ENCODE results near the gene TOX2.

The TOX2 gene

DNA sequence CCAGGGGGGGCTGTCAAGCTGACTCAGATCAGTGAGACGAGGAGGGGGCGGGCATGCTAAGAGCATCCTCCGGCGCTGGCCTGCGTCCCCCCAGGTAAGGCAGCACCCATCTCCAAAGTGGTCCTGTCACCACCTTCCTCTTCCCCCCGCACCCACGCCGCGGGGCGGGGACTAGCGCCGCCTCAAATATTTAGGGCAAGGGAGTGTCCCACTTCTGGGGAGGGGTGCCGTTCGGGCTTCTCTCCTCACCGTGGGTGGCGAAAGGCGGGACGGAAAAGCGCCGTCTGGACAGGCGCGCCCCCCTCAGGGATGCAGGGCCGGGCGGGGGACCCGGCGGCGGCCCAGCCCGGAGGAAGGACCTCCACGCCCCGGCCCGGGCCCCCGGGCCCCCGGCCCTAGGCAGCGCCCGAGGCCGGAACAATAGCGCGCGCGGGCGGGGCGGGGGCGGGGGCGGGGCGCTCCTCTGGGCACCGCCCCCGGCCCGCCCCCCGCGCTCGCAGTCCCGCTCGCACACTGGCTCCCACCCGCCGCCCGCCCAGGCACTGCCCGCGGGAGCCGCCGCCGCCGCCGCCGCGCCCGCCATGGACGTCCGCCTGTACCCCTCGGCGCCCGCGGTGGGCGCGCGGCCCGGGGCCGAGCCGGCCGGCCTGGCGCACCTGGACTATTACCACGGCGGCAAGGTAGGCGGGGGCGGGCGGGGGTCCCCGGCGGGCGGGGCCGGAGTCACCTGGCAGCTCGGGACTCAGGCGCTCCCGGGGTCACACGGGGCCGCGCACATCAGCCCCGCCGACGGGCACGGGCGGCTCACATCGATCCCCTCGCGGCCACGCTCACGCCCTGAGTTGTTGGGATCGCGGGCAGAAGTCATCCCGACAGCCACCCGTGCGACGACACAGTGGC, at the start of gene TOX2:
TOX2 (plus strand) TSS at position 542 of the 900 bp plus-strand sequence; CDS start at position 582, 40 bp downstream.
- Histone ChIP-seq H3K27me3 (ENCODE audit: low read depth, low read length) (peaks cover 18% of the 10 kb centered on the region), H3K4me1 (ENCODE audit: control insufficient read depth in 1 of 2, insufficient read depth in 2 of 2, low read length in 2 of 2) (peaks cover 0 to 19% of the 10 kb centered on the region in 2 donors), H3K9me3 (ENCODE audit: control insufficient read depth in 1 of 2, low read length in 2 of 2) (peaks cover 10 to 28% of the 10 kb centered on the region in 2 donors), H3K27ac (ENCODE audit: low read length) (no peak within 1 kb of the TSS), H3K4me3 (ENCODE audit: low read depth in 1 of 2, low read length in 2 of 2) (peak within 1 kb of the TSS; percentile 39 to 53), H3K36me3 (ENCODE audit: control insufficient read depth in 1 of 2, insufficient read depth in 2 of 2, low read length in 2 of 2) (no peaks in the 10 kb centered on the region)

DNA sequence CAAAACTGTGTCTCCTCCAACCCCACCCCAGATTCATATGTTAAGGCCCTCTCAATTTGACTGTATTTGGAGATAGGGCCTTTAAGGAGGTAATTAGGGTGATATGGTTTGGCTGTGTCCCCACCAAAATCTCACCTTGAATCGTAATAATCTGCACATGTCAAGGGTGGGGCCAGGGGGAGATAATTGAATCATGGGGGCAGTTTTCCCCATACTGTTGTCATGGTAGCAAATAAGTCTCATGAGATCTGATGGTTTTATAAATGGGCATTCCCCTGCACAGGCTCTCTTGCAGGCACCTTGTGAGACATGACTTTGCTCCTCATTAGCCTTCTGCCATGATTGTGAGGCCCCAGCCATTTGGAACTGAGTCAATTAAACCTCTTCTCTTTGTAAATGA, 46.6 kb upstream of the TOX2 start:
- Histone ChIP-seq H3K27me3 (ENCODE audit: low read depth, low read length) (no peaks in the 10 kb centered on the region), H3K4me3 (ENCODE audit: low read depth in 1 of 2, low read length in 2 of 2) (no peak overlapping the region), H3K4me1 (ENCODE audit: control insufficient read depth in 1 of 2, insufficient read depth in 2 of 2, low read length in 2 of 2) (no peaks in the 10 kb centered on the region), H3K27ac (ENCODE audit: low read length) (no peak overlapping the region), H3K9me3 (ENCODE audit: control insufficient read depth in 1 of 2, low read length in 2 of 2) (no peaks in the 10 kb centered on the region), H3K36me3 (ENCODE audit: control insufficient read depth in 1 of 2, insufficient read depth in 2 of 2, low read length in 2 of 2) (no peaks in the 10 kb centered on the region)

DNA sequence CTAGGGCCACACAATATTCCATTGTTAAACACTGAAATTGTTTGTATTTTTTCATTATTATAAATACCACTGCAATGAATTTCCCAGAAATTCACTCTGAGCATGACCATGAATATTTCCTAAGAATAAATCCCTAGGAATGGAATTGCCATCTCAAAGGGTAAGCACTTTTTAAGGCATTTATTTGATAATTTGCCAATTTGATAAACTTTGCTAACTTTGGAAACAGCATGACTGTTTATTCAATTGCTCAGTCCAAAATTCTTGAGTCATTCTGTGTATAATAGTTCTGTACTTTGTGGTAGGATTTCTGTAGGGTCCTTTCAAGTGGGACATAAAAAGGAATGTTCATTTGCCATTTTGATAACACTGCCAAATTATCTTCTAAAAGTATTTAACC, 44.2 kb upstream of the TOX2 start:
- H3K9me3 ChIP-seq (ENCODE audit: control insufficient read depth in 1 of 2, low read length in 2 of 2): no peaks in the 10 kb centered on the region
- H3K4me1 ChIP-seq (ENCODE audit: control insufficient read depth in 1 of 2, insufficient read depth in 2 of 2, low read length in 2 of 2): no peaks in the 10 kb centered on the region
- H3K36me3 ChIP-seq (ENCODE audit: control insufficient read depth in 1 of 2, insufficient read depth in 2 of 2, low read length in 2 of 2): no peaks in the 10 kb centered on the region
- H3K4me3 ChIP-seq (ENCODE audit: low read depth in 1 of 2, low read length in 2 of 2): no peak overlapping the region
- no peak overlapping the region for H3K27ac ChIP-seq (ENCODE audit: low read length)
- no peaks in the 10 kb centered on the region for H3K27me3 ChIP-seq (ENCODE audit: low read depth, low read length)

- Histone ChIP-seq H3K4me1 (ENCODE audit: control insufficient read depth in 1 of 2, insufficient read depth in 2 of 2, low read length in 2 of 2) (no peaks in the 10 kb centered on the region), H3K27ac (ENCODE audit: low read length) (no peak overlapping the region), H3K36me3 (ENCODE audit: control insufficient read depth in 1 of 2, insufficient read depth in 2 of 2, low read length in 2 of 2) (no peaks in the 10 kb centered on the region), H3K9me3 (ENCODE audit: control insufficient read depth in 1 of 2, low read length in 2 of 2) (no peaks in the 10 kb centered on the region), H3K4me3 (ENCODE audit: low read depth in 1 of 2, low read length in 2 of 2) (no peak overlapping the region), H3K27me3 (ENCODE audit: low read depth, low read length) (no peaks in the 10 kb centered on the region)
Observed at GRCh38 chr20:43878776-43879175, 35.9 kb upstream of the TOX2 start.

GRCh38 chr20:43893930-43894329, 20.7 kb upstream of the TOX2 start:
- Histone ChIP-seq H3K4me1 (ENCODE audit: control insufficient read depth in 1 of 2, insufficient read depth in 2 of 2, low read length in 2 of 2) (no peaks in the 10 kb centered on the region), H3K9me3 (ENCODE audit: control insufficient read depth in 1 of 2, low read length in 2 of 2) (peaks cover 4 to 10% of the 10 kb centered on the region in 2 donors), H3K27ac (ENCODE audit: low read length) (no peak overlapping the region), H3K4me3 (ENCODE audit: low read depth in 1 of 2, low read length in 2 of 2) (no peak overlapping the region), H3K36me3 (ENCODE audit: control insufficient read depth in 1 of 2, insufficient read depth in 2 of 2, low read length in 2 of 2) (no peaks in the 10 kb centered on the region), H3K27me3 (ENCODE audit: low read depth, low read length) (no peaks in the 10 kb centered on the region)

GRCh38 chr20:43894491-43894890, 20.2 kb upstream of the TOX2 start:
- H3K36me3 ChIP-seq (ENCODE audit: control insufficient read depth in 1 of 2, insufficient read depth in 2 of 2, low read length in 2 of 2): no peaks in the 10 kb centered on the region
- H3K4me1 ChIP-seq (ENCODE audit: control insufficient read depth in 1 of 2, insufficient read depth in 2 of 2, low read length in 2 of 2): no peaks in the 10 kb centered on the region
- no peak overlapping the region for H3K27ac ChIP-seq (ENCODE audit: low read length)
- no peak overlapping the region for H3K4me3 ChIP-seq (ENCODE audit: low read depth in 1 of 2, low read length in 2 of 2)
- H3K27me3 ChIP-seq (ENCODE audit: low read depth, low read length): no peaks in the 10 kb centered on the region
- peaks cover 4 to 10% of the 10 kb centered on the region in 2 donors for H3K9me3 ChIP-seq (ENCODE audit: control insufficient read depth in 1 of 2, low read length in 2 of 2)

DNA sequence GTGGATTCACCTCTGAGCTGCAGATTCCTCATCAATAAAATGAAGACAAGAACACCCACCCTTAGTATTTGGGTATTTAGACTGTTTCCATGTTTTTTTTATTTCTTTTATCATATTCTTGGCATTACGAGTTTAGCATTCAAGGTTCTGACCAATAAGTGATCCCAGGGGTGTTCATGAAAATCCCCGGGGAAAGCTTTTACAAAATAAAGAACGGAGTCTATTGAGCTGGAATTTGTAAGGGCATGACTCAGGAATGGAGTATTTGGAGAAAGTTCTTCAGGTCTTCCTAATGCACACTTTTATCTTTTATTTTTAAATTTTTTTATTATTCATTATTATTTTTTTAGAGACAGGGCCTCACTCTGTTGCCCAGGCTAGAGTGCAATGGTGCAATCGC, 19.4 kb upstream of the TOX2 start:
- Histone ChIP-seq H3K27me3 (ENCODE audit: low read depth, low read length) (no peaks in the 10 kb centered on the region), H3K36me3 (ENCODE audit: control insufficient read depth in 1 of 2, insufficient read depth in 2 of 2, low read length in 2 of 2) (no peaks in the 10 kb centered on the region), H3K27ac (ENCODE audit: low read length) (no peak overlapping the region), H3K9me3 (ENCODE audit: control insufficient read depth in 1 of 2, low read length in 2 of 2) (peaks cover under 1 to 10% of the 10 kb centered on the region in 2 donors), H3K4me1 (ENCODE audit: control insufficient read depth in 1 of 2, insufficient read depth in 2 of 2, low read length in 2 of 2) (peaks cover 0 to 5% of the 10 kb centered on the region in 2 donors), H3K4me3 (ENCODE audit: low read depth in 1 of 2, low read length in 2 of 2) (no peak overlapping the region)

- Histone ChIP-seq H3K36me3 (ENCODE audit: control insufficient read depth in 1 of 2, insufficient read depth in 2 of 2, low read length in 2 of 2) (no peaks in the 10 kb centered on the region), H3K27me3 (ENCODE audit: low read depth, low read length) (no peaks in the 10 kb centered on the region), H3K4me1 (ENCODE audit: control insufficient read depth in 1 of 2, insufficient read depth in 2 of 2, low read length in 2 of 2) (peaks cover 0 to 5% of the 10 kb centered on the region in 2 donors), H3K9me3 (ENCODE audit: control insufficient read depth in 1 of 2, low read length in 2 of 2) (peaks cover 0 to 8% of the 10 kb centered on the region in 2 donors), H3K4me3 (ENCODE audit: low read depth in 1 of 2, low read length in 2 of 2) (no peak overlapping the region), H3K27ac (ENCODE audit: low read length) (peak overlapping the region; percentile 8)
Observed at GRCh38 chr20:43899274-43900120, 15.2 kb upstream of the TOX2 start.

DNA sequence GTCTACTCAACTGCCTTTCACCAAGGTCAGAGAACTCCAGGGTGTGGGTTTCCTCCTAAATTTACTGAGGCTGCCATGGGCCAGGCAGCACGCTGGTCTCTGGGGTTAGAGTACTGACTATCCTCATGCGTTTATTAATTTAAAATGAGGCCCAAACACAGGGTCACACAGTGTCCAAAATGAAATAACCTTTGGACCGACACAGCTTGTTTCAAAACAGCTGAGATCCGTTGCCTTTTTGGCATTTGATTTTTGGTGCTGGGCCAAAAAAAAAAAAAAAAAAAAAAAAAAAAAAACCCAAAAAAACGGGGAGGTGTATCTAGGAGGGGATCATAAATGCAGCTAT, 14.6 kb upstream of the TOX2 start:
- H3K36me3 ChIP-seq (ENCODE audit: control insufficient read depth in 1 of 2, insufficient read depth in 2 of 2, low read length in 2 of 2): no peaks in the 10 kb centered on the region
- peaks cover 0 to 5% of the 10 kb centered on the region in 2 donors for H3K4me1 ChIP-seq (ENCODE audit: control insufficient read depth in 1 of 2, insufficient read depth in 2 of 2, low read length in 2 of 2)
- H3K9me3 ChIP-seq (ENCODE audit: control insufficient read depth in 1 of 2, low read length in 2 of 2): peaks cover 0 to 8% of the 10 kb centered on the region in 2 donors
- no peak overlapping the region for H3K4me3 ChIP-seq (ENCODE audit: low read depth in 1 of 2, low read length in 2 of 2)
- H3K27me3 ChIP-seq (ENCODE audit: low read depth, low read length): no peaks in the 10 kb centered on the region
- H3K27ac ChIP-seq (ENCODE audit: low read length): peak overlapping the region; percentile 8

- Histone ChIP-seq H3K4me3 (ENCODE audit: low read depth in 1 of 2, low read length in 2 of 2) (no peak overlapping the region), H3K27ac (ENCODE audit: low read length) (peak overlapping the region; percentile 8), H3K27me3 (ENCODE audit: low read depth, low read length) (no peaks in the 10 kb centered on the region), H3K9me3 (ENCODE audit: control insufficient read depth in 1 of 2, low read length in 2 of 2) (peaks cover 0 to 8% of the 10 kb centered on the region in 2 donors), H3K4me1 (ENCODE audit: control insufficient read depth in 1 of 2, insufficient read depth in 2 of 2, low read length in 2 of 2) (peaks cover 0 to 5% of the 10 kb centered on the region in 2 donors), H3K36me3 (ENCODE audit: control insufficient read depth in 1 of 2, insufficient read depth in 2 of 2, low read length in 2 of 2) (no peaks in the 10 kb centered on the region)
Observed at GRCh38 chr20:43900496-43900895, 14.2 kb upstream of the TOX2 start.

GRCh38 chr20:43901296-43901695, 13.4 kb upstream of the TOX2 start:
- Histone ChIP-seq H3K27me3 (ENCODE audit: low read depth, low read length) (no peaks in the 10 kb centered on the region), H3K9me3 (ENCODE audit: control insufficient read depth in 1 of 2, low read length in 2 of 2) (peaks cover 0 to 8% of the 10 kb centered on the region in 2 donors), H3K27ac (ENCODE audit: low read length) (no peak overlapping the region), H3K36me3 (ENCODE audit: control insufficient read depth in 1 of 2, insufficient read depth in 2 of 2, low read length in 2 of 2) (no peaks in the 10 kb centered on the region), H3K4me1 (ENCODE audit: control insufficient read depth in 1 of 2, insufficient read depth in 2 of 2, low read length in 2 of 2) (peaks cover 0 to 5% of the 10 kb centered on the region in 2 donors), H3K4me3 (ENCODE audit: low read depth in 1 of 2, low read length in 2 of 2) (no peak overlapping the region)
